HTERT RPE-1 (cell line): Measurements from ENCODE around the gene SP8.

ENCODE experiments used
- in situ Hi-C: fragments of 300-500 bp; cut with MboI; formaldehyde crosslinking; loops from 4 replicates; pipeline ENCODE4 v1.14.3; 2020; ENCODE audit warnings: low sequenced_read_pairs

SP8 gene

GRCh38 chr7:20795361-20795760 is 8.7 kb upstream of the SP8 start:
- in situ Hi-C loops, result no loop called here

GRCh38 chr7:20794676-20795075 is 8.0 kb upstream of the SP8 start:
- in situ Hi-C loops, result no loop called here

GRCh38 chr7:20793694-20794394 is 7.2 kb upstream of the SP8 start:
- in situ Hi-C loops, result no loop called here

GRCh38 chr7:20793248-20793647 is 6.6 kb upstream of the SP8 start:
- in situ Hi-C loops, result no loop called here

DNA sequence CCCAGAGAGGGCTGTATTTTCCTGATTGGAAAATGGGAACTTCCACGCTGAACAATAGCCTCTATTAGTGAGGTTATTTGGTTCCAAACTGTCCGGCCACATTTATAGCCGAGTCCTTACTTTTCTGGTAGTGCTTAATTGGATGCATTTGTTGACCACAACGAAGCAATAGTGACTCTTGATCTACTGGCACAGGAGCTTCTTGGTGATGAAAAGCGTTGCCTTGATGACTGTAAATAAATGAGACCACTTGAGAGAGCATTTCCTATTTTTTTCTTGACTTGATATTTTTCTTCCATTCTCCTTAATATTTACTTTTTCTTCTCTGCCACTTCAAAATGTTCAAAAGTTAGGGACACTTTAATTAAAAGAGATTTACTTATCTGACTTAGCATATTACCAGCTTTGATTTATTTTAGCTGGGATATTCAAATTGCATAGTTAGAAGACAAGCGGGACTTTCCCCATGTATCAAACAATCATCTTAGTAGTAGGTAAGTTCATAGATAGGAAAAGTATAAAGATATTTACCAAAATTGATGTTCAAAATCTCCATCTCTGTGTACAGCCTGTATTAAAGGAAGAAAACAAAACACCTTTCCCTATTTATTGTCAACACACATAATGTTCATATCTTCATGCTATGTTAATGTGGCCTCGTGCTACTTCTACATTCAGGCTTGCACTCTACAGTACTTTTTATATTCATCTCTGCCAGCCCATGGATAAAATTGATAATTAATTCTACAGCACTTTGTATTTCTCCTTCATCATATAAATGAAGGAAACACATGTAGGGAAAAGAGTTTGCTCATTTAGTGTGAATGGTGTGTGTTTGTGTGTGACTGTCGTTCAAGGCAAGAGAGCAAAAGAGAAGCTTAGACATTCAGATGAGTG is 5.1 kb upstream of the SP8 start:
- in situ Hi-C loops, result no loop called here

GRCh38 chr7:20790375-20790774 is 3.7 kb upstream of the SP8 start:
- in situ Hi-C loops, result no loop called here

GRCh38 chr7:20788420-20788990 is 1.8 kb upstream of the SP8 start:
- in situ Hi-C loops, result no loop called here

- in situ Hi-C loops, result no loop called here
These were observed 1.2 kb upstream of the SP8 start for GRCh38 chr7:20787660-20788419.

DNA sequence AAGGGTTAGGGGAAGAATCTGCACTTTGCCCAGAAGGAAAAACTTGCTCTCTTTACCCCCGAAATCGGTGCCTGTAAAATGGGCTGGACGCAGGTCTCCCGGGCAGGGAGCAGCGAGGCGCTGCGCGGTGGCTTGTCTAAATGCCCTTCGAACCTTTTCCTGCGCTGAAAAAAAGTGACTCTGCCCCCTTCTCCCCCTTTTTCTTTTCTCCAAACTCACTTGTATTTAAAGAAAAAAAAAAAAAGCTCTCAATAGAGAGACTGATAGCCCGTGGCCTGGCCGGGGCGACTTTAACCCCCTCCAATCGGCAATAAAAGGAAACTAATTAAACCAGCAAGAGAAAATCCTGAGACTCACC is 286 bp downstream of the SP8 start:
- in situ Hi-C loops, result no loop called here

DNA sequence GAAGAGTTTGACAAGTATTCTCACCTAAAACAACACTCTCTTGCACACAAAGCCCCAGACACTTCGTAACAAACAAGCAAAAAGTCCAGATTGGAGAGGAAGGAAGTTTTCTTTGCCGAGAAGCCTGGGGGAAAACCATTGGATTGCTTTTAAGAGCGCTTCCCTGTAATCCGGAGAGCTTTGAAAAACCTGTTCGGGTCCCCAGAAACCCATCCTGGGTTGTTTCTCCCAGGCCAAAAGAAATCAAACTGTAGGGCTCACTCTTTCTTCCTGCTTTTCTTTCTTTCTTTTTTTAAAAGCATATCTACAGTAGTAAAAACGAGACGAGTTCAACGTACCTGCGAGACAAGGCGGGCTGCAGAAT is 655 bp downstream of the SP8 start:
- in situ Hi-C loops, result no loop called here

DNA sequence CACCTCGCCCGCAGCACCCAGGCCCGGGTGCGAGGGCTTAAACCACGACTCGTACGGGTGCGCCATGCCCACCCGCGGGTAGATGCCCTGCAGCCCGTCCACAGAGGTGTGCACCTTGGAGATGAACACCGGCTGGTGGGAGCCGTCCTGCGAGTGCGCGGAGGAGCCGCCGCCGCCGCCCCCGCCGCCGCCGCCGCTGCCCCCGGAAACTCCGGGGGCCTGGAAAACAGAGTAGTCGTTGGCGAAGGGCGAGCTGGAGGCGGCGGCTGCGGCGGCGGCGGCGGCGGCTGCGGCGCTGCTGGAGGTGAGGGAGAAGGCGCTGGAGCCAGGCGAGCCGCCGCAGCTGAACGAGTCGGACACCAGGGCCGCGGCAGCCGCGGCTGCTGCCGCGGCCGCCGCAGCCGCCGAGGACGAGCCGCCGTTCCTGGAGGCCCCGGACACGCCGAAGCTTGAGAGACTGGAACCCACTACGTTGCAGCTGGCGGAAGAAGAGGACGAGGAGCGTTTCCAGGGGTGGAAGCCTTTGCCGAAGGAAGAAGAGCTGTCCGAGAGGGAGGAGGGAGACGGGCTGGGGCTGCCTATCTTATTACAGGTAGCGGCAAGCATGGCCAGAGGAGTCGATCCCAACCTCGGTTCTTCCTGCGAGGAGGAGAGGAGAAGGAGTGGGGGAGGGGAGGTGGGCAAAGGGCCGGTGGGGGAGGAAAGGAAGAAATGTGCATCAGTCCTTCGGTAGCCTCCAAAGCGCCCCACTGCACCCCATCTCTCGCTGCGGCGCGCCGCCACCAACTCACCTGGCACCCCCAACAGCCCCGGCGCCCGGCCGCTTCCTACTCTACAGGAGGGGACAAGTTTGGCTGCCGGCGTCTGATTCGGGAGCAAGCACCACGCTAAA is 1.3 kb downstream of the SP8 start:
- in situ Hi-C loops, result no loop called here

DNA sequence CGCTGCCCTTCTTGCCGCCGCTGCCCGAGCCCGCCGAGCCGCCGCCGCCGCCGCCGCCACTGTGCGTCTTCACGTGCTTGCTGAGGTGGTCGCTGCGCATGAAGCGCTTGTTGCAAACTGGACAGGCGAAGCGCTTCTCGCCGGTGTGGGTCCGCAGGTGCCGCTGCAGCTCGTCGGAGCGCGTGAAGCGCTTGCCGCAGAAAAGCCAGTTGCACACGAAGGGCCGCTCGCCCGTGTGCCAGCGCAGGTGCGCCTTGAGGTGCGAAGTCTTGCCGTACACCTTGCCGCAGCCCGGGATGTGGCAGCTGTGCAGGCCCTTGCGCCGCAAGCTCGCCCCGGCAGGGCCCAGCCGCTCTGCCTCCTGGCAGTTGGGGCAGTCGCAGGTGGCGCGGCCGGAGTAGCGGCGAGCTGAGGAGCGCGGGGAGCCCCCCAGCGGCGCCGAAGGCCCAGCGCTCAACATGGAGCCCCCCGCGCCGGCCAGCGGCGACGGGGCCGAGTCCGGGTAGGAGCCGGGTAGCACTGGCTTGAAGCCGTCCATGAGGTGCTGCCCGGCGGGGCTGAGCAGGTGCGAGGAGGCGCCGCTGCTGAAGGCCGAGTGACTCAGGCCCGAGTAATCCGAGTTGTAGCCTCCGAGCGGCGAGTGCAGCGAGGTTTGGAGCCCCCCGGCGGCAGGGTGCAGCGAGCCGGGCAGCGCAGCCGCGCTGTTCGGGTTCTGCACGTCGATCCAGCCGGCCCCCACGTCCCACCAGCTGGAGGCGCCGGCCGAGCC is 2.1 kb downstream of the SP8 start:
- in situ Hi-C loops, result no loop called here

GRCh38 chr7:20783700-20784387 is 2.8 kb downstream of the SP8 start:
- in situ Hi-C loops, result no loop called here

GRCh38 chr7:20783125-20783699 is 3.5 kb downstream of the SP8 start:
- in situ Hi-C loops, result no loop called here

DNA sequence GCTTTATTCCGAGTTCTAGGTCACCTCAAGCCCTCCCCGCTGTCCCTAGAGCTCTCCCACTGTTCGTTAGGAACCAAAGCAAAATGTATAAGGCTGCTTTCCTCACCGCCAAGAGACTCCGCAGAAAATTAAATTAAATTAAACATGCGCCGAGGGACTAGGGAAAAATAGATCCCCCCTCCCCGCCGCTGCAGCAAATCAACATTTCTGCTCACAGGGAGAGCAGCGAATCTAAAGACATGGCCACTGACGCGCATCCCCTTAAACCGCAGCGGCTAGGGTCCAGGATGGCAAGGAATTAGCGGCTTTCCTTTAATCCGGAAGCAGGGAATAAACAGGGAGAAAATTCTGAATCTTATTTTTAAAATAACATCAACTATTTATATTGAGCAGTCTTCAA is 7.6 kb downstream of the SP8 start:
- in situ Hi-C loops, result no loop called here

GRCh38 chr7:20778063-20778721 is 8.5 kb downstream of the SP8 start:
- in situ Hi-C loops, result no loop called here

- in situ Hi-C loops, result no loop called here
These were observed 9.2 kb downstream of the SP8 start for GRCh38 chr7:20777377-20778062.

GRCh38 chr7:20776942-20777341 is 9.7 kb downstream of the SP8 start:
- in situ Hi-C loops, result no loop called here
